Neuronal stem cell (in vitro differentiated cells): ENCODE results near the gene FAM168A.

Experiments used
- DNase-seq: peaks from one replicate; pipeline ENCODE4 v3.0.0-alpha.2; 2013; ENCODE audit warnings: low spot score
- H2AFZ ChIP-seq: one replicate; pipeline ENCODE4 v1.6.1; 2013; ENCODE audit warnings: mild to moderate bottlenecking, low read length, inconsistent platforms
- H2AK5ac ChIP-seq: 2 replicates; pipeline ENCODE4 v1.6.1; 2013; ENCODE audit warnings: low read depth, mild to moderate bottlenecking, inconsistent platforms, low read length, moderate library complexity, mixed read lengths
- H2BK120ac ChIP-seq: 2 replicates; pipeline ENCODE4 v1.6.1; 2013; ENCODE audit warnings: low read depth, mild to moderate bottlenecking, inconsistent platforms, low read length, moderate library complexity, mixed read lengths
- H2BK12ac ChIP-seq: one replicate; pipeline ENCODE4 v1.6.1; 2013; ENCODE audit warnings: low read length, inconsistent platforms
- H2BK15ac ChIP-seq: 2 replicates; pipeline ENCODE4 v1.6.1; 2013; ENCODE audit warnings: mild to moderate bottlenecking, low read length, inconsistent platforms, mixed read lengths
- H2BK5ac ChIP-seq: one replicate; pipeline ENCODE4 v1.6.1; 2013; ENCODE audit warnings: inconsistent platforms, mild to moderate bottlenecking, low read length, moderate library complexity
- H3K14ac ChIP-seq: one replicate; pipeline ENCODE4 v1.6.1; 2013; ENCODE audit warnings: low read length, inconsistent platforms
- H3K18ac ChIP-seq: 2 replicates; pipeline ENCODE4 v1.6.1; 2013; ENCODE audit warnings: low read length, inconsistent platforms
- H3K23ac ChIP-seq: 2 replicates; pipeline ENCODE4 v1.6.1; 2013; ENCODE audit warnings: low read depth, mild to moderate bottlenecking, mixed read lengths, low read length, inconsistent platforms; ENCODE audit not compliant: poor library complexity
- H3K27ac ChIP-seq: replicated peaks from 3 replicates; pipeline ENCODE4 v1.5.1; 2013; ENCODE audit warnings: low read length, inconsistent platforms
- H3K27me3 ChIP-seq, 3 experiments: 2 replicates each; pipeline ENCODE4 v1.6.1; 2013; ENCODE audit warnings: low read length in 3 of 3, mild to moderate bottlenecking in 2 of 3, inconsistent platforms in 1 of 3, low read depth in 1 of 3, mixed read lengths in 1 of 3, moderate library complexity in 1 of 3; ENCODE audit not compliant: control insufficient read depth in 3 of 3, insufficient read depth in 3 of 3
- H3K36me3 ChIP-seq, 2 donors: replicated peaks in 1 of 2; 2 replicates each; pipeline ENCODE4 v1.6.1; 2013; ENCODE audit warnings: low read length in 2 of 2; ENCODE audit not compliant: control insufficient read depth in 2 of 2, insufficient read depth in 2 of 2
- H3K4ac ChIP-seq: 2 replicates; pipeline ENCODE4 v1.6.1; 2013; ENCODE audit warnings: inconsistent platforms, mild to moderate bottlenecking, low read length, moderate library complexity
- H3K4me1 ChIP-seq, 2 donors: 1 replicate in 1 of 2; 2 replicates in 1 of 2; pipeline ENCODE4 v1.6.1; 2013; ENCODE audit warnings: low read length in 2 of 2, low read depth in 1 of 2; ENCODE audit not compliant: control insufficient read depth in 2 of 2, insufficient read depth in 1 of 2
- H3K4me2 ChIP-seq: one replicate; pipeline ENCODE4 v1.6.1; 2013; ENCODE audit warnings: mild to moderate bottlenecking, low read length, inconsistent platforms; ENCODE audit not compliant: insufficient read depth, poor library complexity, severe bottlenecking
- H3K4me3 ChIP-seq, 2 donors: 2 replicates each; pipeline ENCODE4 v1.5.1; 2013; ENCODE audit warnings: low read length in 2 of 2, mild to moderate bottlenecking in 2 of 2, inconsistent platforms in 1 of 2, moderate library complexity in 1 of 2
- H3K79me1 ChIP-seq: one replicate; pipeline ENCODE4 v1.6.1; 2013; ENCODE audit warnings: low read depth, mild to moderate bottlenecking, inconsistent platforms, low read length, moderate library complexity
- H3K9ac ChIP-seq: one replicate; pipeline ENCODE4 v1.6.1; 2013; ENCODE audit warnings: mild to moderate bottlenecking, low read depth, low read length, inconsistent platforms; ENCODE audit not compliant: poor library complexity
- H3K9me3 ChIP-seq, 2 donors: replicated peaks in 1 of 2; 2 replicates each; pipeline versions ENCODE3 to v1.6.1; 2013; ENCODE audit warnings: low read length in 2 of 2, mild to moderate bottlenecking in 2 of 2, inconsistent platforms in 1 of 2, low read depth in 1 of 2, mixed read lengths in 1 of 2, moderate library complexity in 1 of 2; ENCODE audit not compliant: control insufficient read depth in 2 of 2, insufficient read depth in 1 of 2
- H4K8ac ChIP-seq: one replicate; pipeline ENCODE4 v1.6.1; 2013; ENCODE audit warnings: low read depth, mild to moderate bottlenecking, inconsistent platforms, low read length, moderate library complexity
- H4K91ac ChIP-seq: one replicate; pipeline ENCODE4 v1.6.1; 2013; ENCODE audit warnings: low read length, low read depth, mild to moderate bottlenecking, inconsistent platforms; ENCODE audit not compliant: poor library complexity
- WGBS, 2 donors: extraction: QIAGEN DNeasy Blood & Tissue Kit; methylation state at CpG; one replicate each; pipeline ENCODE4 v1.1.7; 2013; ENCODE audit warnings: missing lambda C conversion rate in 2 of 2, mixed read lengths in 1 of 2; ENCODE audit not compliant: insufficient read length in 2 of 2, insufficient replicate concordance in 1 of 2; ENCODE audit errors: extremely low coverage in 2 of 2; 5-methylcytosine and 5-hydroxymethylcytosine counted together

Gene FAM168A

DNA sequence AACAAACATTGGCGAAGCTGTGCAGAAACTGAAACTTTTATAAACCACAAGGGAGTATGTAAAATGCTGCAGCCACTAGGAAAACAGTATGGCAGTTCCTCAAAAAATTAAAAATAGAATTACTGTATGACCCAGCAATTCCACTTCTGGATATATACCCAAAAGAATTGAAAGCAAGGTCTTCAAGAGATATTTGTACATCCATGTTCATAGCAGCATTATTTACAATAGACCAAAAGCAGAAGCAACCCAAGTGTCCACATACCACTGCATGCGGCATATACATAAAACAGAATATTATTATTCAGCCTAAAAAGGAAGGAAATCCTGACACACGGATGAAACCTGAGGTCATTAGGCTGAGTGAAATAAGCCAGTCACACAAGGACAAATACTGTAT, 135.9 kb downstream of the FAM168A start:
- Histone ChIP-seq H4K8ac (no peak overlapping the region), H2BK5ac (no peak overlapping the region), H3K14ac (no peak overlapping the region), H3K4me1 (no peaks in the 10 kb centered on the region), H2BK15ac (no peak overlapping the region), H2AFZ (no peak overlapping the region), H2BK12ac (no peak overlapping the region), H3K27me3 (no peaks in the 10 kb centered on the region), H3K4me3 (no peak overlapping the region), H4K91ac (no peak overlapping the region), H3K79me1 (no peaks in the 10 kb centered on the region), H3K4me2 (no peak overlapping the region), H3K18ac (no peak overlapping the region), H3K27ac (no peak overlapping the region), H2BK120ac (no peak overlapping the region), H3K36me3 (peaks cover 2 to 11% of the 10 kb centered on the region in 2 donors), H3K23ac (no peak overlapping the region), H3K9ac (no peak overlapping the region), H3K9me3 (no peaks in the 10 kb centered on the region), H3K4ac (no peak overlapping the region), H2AK5ac (no peak overlapping the region)
- WGBS, 2 donors = no CpG with 5 or more reads among the region's 3 CpGs
- DNase-seq = no peak

DNA sequence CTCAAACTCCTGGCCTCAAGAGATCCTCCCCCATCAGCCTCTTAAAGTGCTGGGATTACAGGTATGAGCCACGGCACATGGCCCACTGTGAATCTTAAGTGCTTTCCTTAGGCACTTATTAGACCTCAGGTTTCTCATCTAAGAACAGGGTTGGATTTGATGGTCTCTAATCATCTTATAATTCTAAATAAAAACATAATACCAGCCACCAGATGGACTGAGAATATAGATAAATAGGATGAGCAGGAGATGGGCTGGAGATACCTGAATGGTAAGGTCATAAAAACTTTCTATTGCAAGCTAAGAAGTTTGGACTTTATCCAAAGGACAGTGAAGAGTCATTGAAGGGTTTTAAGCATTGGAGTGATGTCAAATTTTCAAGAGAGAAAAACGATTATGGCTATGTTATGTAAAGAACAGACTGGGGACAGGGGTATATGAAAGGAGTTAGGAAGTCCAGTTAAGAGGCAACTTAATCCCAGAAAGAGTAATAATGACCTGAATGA, 136.5 kb downstream of the FAM168A start:
- Histone ChIP-seq H2AK5ac (no peak overlapping the region), H3K27ac (no peak overlapping the region), H2AFZ (no peak overlapping the region), H3K9me3 (no peaks in the 10 kb centered on the region), H3K27me3 (no peaks in the 10 kb centered on the region), H2BK15ac (no peak overlapping the region), H3K4ac (no peak overlapping the region), H2BK12ac (no peak overlapping the region), H2BK5ac (no peak overlapping the region), H4K91ac (no peak overlapping the region), H3K18ac (no peak overlapping the region), H3K36me3 (peaks cover 2 to 11% of the 10 kb centered on the region in 2 donors), H3K9ac (no peak overlapping the region), H3K4me2 (no peak overlapping the region), H3K23ac (no peak overlapping the region), H3K4me1 (no peaks in the 10 kb centered on the region), H3K4me3 (no peak overlapping the region), H2BK120ac (no peak overlapping the region), H3K79me1 (no peaks in the 10 kb centered on the region), H3K14ac (no peak overlapping the region), H4K8ac (no peak overlapping the region)
- WGBS, 2 donors = no CpG with 5 or more reads among the region's 2 CpGs
- no peak for DNase-seq

DNA sequence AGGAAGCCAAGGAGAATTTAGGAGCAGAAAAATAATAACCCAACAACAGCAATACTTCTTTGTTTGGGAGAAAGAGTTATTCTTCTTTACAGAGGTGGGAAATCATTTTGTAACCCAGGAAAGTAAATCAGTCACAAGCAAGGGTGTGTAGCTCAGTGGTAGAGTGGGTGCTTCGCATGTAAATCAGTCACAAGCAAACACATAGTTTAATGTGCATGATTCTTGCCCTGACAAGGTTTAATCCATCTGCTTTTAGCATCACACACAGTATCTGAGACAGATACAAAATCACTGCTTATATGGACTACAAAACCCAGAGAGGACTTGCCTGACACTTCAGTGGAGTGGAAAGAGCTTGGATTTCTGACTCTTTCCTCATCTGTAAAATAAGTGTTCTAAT, 139.7 kb downstream of the FAM168A start:
- H3K27me3 ChIP-seq = no peaks in the 10 kb centered on the region
- no peak overlapping the region for H4K91ac ChIP-seq
- H3K9ac ChIP-seq = no peak overlapping the region
- no peaks in the 10 kb centered on the region for H3K79me1 ChIP-seq
- no peak overlapping the region for H2BK15ac ChIP-seq
- no peak overlapping the region for H3K4ac ChIP-seq
- no peak overlapping the region for H4K8ac ChIP-seq
- no peak overlapping the region for H3K18ac ChIP-seq
- H2BK12ac ChIP-seq = no peak overlapping the region
- no peak overlapping the region for H2AFZ ChIP-seq
- H2BK5ac ChIP-seq = no peak overlapping the region
- H3K14ac ChIP-seq = no peak overlapping the region
- H3K36me3 ChIP-seq = peaks cover 0 to 3% of the 10 kb centered on the region in 2 donors
- H3K4me2 ChIP-seq = no peak overlapping the region
- H3K4me1 ChIP-seq = no peaks in the 10 kb centered on the region
- WGBS, 2 donors = no CpG with 5 or more reads among the region's 1 CpG
- H3K23ac ChIP-seq = no peak overlapping the region
- H2BK120ac ChIP-seq = no peak overlapping the region
- no peak overlapping the region for H3K27ac ChIP-seq
- H2AK5ac ChIP-seq = no peak overlapping the region
- H3K4me3 ChIP-seq = no peak overlapping the region
- H3K9me3 ChIP-seq = no peaks in the 10 kb centered on the region
- no peak for DNase-seq

DNA sequence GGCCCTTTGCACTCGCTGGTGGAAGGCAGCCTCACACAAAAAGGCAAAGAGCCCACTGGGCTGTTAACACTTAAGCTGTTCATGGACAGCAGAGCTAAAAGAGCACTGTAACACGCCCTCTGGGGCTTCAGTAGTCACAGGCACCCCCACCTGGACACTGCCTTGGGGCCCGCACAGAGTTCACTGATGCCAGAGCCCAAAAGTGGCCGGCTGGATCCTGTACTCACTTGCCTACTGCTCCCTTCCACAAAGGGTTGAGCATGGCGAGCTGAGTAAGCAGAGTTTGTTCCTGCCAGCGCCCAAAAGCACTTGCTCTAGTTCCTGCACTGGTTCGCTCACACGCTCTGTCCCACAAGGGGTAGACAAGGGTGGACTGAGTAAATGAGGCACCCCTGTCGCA, 142.9 kb downstream of the FAM168A start:
- peaks cover 0 to 2% of the 10 kb centered on the region in 2 donors for H3K36me3 ChIP-seq
- H3K79me1 ChIP-seq = no peaks in the 10 kb centered on the region
- H2BK12ac ChIP-seq = no peak overlapping the region
- H2AK5ac ChIP-seq = no peak overlapping the region
- DNase-seq = no peak
- WGBS, 2 donors = no CpG with 5 or more reads among the region's 9 CpGs
- H3K27ac ChIP-seq = no peak overlapping the region
- no peak overlapping the region for H3K4me3 ChIP-seq
- H3K9me3 ChIP-seq = peaks cover 0 to 3% of the 10 kb centered on the region in 2 donors
- no peak overlapping the region for H2AFZ ChIP-seq
- H2BK120ac ChIP-seq = no peak overlapping the region
- no peak overlapping the region for H2BK5ac ChIP-seq
- H3K14ac ChIP-seq = no peak overlapping the region
- no peak overlapping the region for H4K8ac ChIP-seq
- no peak overlapping the region for H4K91ac ChIP-seq
- no peak overlapping the region for H3K9ac ChIP-seq
- no peak overlapping the region for H3K4ac ChIP-seq
- H2BK15ac ChIP-seq = no peak overlapping the region
- no peak overlapping the region for H3K4me2 ChIP-seq
- H3K18ac ChIP-seq = no peak overlapping the region
- H3K23ac ChIP-seq = no peak overlapping the region
- no peaks in the 10 kb centered on the region for H3K27me3 ChIP-seq
- H3K4me1 ChIP-seq = peaks cover 0 to 4% of the 10 kb centered on the region in 2 donors
